HL-60/S4 treated with retinoic acid at 250 ng/mL for 4 days and 3 days (cell line): ENCODE results near the gene HAPLN3.

ENCODE experiments used
- in situ Hi-C: fragments of 300-500 bp; cut with MboI; formaldehyde crosslinking; loops from 2 replicates; pipeline ENCODE4 v1.7.0; 2022; ENCODE audit warnings: low sequenced_read_pairs

Gene HAPLN3

DNA sequence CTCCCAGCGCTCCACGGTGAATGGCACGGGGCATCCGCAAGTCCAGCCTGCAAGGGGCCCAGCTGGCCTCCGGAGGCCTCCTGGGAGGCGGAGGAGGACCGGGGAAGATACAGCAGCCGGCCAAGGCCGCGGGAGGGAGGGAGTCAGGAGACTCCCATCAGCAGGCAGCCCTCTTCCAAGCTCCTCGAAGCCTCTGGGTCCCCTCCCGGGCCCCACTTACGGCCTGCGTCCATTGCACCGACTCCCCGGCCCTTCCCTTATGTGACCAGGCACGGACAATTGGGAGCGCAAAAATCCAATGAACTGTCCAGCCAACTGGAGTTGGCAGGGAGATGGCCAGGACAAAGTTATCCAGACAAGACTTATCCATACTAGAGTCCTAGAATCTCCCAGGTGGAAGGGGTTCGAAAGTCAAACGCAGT is 17.2 kb upstream of the HAPLN3 start:
- in situ Hi-C loops: loop anchor here (25.0 kb wide), 1 partner anchor 275 kb away; no protein-coding TSS in a partner anchor

DNA sequence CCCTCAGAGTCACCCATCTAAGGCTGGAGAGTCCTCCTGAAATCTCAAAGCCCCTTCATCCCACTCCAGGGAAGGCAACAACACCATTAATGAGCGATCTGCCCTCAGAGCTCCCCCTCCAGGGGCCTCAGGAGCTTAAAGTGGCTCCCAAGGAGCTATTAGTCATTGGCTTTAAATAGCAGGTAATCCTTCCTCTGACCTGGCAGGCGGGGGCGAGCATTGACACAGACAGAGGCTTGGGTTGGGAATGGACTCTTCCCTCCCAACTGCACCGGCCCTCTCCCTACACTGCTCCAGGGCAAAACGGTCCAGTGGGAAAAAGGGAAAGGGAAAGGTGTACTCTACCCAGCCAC is 16.4 kb upstream of the HAPLN3 start:
- in situ Hi-C loops: loop anchor here (25.0 kb wide), 1 partner anchor 276 kb away; no protein-coding TSS in a partner anchor

DNA sequence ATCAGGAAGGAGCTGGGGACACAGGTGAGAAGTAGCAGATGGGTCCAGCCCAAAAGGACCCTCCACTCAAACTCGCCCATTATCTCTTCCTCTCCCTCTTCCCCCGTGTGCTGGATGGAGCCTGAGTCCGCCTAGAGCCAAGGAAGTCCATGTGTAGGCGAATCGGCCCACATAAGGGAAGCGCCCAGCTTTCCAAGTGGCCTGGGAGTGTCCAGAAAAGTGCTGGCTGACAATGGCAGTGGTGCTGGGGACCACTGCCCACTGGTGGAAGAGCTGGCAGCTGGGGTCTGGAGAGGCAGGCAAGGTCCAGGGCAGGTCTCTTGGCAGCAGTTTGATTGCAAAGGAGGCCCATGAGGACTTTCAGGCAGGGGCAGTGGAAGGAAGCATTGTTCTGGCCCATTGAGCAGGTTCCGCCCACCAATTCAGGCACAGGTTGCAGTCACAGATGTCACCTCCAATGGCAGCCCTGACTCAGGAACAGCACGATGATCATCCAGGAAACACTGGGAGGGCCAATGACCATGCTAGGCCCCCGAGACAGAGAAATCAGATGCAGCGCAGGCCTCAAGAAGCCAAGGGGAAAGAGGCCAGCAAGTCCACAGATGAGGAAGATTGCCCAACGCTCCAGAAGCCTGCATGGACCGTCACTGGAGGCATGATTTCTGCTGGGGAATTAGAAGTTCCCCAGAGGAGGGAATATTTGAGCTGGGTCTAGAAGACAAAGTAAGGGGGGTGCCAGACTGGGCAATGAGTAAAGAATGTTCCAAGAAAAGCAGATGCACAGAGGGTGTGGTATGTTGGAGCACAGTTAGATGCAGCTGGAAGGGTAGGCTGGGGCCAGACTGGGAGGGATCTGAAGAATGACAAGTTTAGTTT is 14.8 kb upstream of the HAPLN3 start:
- in situ Hi-C loops: loop anchor here (25.0 kb wide), 1 partner anchor 277 kb away; no protein-coding TSS in a partner anchor

DNA sequence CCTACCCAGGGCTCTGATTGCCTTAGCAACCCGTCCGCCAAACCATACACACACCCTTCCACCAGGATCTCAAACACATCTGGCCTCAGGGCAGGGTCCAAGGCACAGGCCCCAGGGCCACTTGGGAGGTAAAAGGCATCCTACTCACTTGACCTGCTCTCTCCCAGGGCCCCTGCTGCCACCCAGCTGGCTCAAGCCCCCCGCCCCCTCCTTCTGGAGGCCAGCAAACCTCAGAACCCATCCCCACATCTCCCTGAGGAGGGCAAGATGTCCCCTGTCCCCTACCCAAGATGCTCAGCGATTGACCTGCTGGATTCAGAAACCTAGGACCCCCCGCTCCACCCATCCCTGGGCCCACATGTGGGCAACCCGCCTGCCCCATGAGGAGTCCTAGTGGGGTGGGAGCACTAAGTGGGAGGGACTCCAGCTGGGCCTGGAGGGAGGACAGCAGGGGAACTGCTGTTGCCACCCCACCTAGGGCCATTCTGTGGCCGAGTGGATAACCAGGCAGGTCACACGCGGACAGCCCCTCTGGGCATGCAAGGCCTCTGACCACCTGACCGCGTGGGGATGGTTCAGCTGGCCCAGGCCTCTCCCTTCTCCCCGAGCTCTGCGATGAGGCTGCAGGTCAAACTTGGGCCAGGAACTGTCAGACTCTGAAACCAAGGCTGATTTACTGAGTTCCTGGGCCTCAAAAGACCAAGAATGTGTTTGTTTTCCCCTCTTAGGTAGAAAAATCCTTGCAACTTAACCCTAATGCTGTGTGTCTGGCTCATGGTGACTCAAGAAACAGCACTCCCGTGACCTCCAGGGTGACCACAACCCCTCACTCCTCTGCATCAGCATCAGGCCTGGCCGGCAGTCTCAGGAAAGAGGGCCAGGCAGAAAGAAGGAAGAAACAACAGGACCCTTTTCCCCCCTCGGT is 13.6 kb upstream of the HAPLN3 start:
- in situ Hi-C loops: loop anchor here (25.0 kb wide), 1 partner anchor 278 kb away; no protein-coding TSS in a partner anchor

DNA sequence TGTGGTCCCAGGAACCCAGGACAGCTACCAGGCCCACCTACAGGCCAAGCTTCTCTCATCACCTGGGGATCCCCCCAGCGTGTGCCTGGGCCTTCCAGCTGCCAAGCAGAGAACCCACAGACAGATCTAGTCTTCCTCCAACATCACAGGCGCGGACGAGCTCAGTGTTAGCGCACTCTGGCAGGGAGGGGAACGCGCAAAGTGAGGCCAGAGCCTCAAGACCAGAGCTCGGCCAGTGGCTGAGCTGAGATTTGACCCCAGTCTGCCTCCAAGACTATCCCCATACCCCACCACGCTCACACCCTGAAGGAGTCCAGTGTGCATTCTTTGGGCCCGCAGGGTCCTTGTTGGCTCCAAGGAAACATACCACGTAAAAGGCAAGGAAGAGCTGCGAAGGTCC is 12.8 kb upstream of the HAPLN3 start:
- in situ Hi-C loops: loop anchor here (25.0 kb wide), 1 partner anchor 279 kb away; no protein-coding TSS in a partner anchor

DNA sequence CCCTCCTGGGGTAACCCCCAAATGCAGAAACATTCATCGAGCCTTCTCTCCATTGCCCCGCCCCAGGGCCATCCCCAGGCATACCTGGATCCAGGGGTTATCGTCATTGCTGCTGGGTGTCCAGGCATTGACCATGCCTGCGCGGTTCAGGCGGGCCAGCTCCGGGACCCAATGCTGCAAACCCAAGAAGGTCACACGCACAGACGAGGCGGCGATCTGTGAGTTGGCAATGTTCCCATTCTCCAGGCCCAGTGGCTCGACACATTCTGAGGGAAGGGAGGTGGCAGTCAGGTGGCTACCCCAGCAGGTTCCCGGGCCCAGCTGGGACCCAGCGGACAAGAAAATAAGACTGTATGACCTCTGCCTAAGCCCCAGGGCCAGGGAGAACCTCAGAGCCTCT is 11.8 kb upstream of the HAPLN3 start:
- in situ Hi-C loops: loop anchor here (25.0 kb wide), 1 partner anchor 280 kb away; no protein-coding TSS in a partner anchor

DNA sequence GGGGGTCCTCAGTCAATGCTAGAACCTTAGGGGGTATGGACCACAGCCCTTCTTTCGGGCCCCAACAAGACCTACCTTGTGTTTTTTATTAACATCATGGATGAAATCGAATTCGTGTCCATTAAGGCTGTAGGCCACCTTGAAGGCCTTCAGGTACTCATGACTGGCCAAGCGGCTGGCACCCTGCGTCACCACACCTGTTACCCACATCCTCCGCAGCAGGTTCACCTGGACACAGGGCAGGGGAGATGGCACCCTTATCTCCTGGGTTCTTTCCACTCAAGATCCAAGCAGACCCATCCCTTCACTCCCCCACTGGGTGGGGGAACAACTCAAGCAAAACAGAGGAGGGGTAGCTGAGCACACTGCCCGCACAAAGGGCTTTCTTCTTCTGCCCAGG is 11.2 kb upstream of the HAPLN3 start:
- in situ Hi-C loops: loop anchor here (25.0 kb wide), 1 partner anchor 281 kb away; no protein-coding TSS in a partner anchor

DNA sequence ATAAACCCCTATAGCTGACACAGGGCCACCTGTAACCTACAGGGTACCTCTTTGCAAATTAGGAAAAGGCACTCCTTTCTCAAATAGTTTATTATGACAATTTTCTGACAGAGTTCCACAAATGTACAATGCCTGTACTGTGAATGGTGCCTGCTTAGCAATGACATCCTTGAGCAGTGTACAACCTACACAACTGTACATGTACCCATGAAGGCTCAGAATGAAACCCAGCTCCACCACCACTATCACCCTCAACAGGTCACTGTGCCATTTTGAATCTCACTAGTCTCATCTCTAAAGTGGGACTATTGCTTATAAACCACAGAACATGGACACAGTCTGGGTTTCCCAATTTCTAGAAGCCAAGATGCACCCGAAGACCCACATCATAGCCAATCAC is 10.8 kb upstream of the HAPLN3 start:
- in situ Hi-C loops: loop anchor here (25.0 kb wide), 1 partner anchor 281 kb away; no protein-coding TSS in a partner anchor

DNA sequence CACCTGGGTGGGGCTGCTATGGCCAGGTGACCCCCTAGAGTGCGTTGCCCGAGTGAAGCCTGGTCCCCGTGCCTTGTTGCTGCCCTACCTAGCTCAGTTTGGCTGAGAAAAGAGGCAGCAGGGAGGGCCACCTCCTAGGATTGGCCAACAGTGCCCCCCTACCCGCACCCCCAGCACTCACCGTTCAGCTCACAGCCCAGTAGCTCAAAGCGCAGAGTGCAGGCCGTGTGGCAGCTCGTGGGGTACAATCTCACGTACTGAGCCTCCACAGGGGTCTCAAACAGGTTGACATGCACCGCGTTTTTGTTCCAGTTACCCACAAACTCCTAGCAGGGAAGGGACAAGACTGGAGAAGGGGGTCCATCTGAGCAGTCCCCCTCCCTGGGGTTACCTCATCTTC is 10.2 kb upstream of the HAPLN3 start:
- in situ Hi-C loops: loop anchor here (25.0 kb wide), 1 partner anchor 282 kb away; no protein-coding TSS in a partner anchor

DNA sequence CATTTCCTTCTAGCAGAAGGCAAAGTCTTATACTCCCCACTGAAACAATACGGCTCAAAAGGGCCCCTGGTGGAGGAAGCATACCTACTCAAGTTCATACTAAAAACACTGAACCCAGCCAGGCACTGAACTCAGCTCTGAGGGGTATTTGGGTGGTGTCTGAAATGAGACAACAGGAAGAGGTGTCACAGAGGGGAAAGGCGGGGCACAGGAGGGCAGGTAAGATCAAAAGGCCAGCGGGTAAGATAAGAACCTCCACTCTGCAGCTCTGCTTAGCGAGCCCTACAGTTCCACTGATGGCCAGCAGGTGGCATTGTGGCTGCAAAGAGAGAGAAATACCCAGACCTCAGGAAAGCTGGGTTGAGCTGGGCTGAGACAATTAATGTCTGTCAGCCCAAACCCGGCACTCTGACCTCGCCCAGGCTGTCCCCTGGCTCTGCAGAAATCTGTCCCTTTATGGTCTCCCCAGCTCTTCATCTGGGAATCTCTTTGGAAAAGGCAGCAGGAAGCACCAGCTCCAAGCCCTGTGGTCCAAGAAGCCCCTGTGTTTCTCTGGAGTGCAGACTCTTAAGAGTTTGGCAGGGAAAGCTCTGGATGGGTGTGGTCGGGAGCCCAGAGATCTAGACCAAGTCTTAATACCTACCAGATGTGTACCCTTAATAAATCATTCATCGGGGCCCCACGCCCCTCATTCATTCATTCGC is 9.4 kb upstream of the HAPLN3 start:
- in situ Hi-C loops: loop anchor here (25.0 kb wide), 1 partner anchor 283 kb away; no protein-coding TSS in a partner anchor

DNA sequence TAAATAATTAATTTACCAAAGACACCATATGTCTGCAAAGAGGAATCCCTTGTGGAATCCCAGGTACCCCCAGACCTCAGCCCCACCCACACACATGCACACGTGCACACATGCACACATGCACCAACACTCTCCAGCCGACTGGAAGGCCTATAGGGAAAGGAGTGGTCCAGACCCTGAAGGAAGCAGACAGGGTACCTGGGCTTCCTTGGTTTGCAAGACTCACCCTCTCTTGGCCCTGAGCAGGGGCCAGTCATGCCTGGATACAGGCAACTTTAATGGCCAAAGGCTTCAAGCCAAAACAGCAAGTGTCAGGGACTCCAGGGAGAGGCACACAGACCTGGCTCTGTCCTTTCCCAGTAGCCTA is 8.9 kb upstream of the HAPLN3 start:
- in situ Hi-C loops: loop anchor here (25.0 kb wide), 1 partner anchor 283 kb away; no protein-coding TSS in a partner anchor

DNA sequence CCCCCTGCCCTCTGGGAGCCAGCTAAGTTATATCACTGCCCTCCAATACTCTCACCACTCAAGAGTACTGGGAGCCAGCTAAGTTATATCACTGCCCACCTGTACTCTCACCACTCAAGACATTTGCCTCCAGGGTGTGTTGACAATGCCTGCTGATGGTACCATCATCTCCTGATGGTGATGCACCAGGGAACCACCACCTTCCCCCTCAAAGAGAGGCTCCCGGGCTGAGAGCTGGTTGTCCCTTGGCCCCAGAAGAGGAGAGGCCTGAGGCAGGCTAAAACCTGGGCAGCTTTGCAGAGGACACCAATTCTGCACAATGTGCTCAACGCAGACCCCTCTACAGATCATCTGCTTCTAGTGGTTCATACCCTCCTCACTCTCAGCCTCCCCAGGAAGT is 7.5 kb upstream of the HAPLN3 start:
- in situ Hi-C loops: loop anchor here (25.0 kb wide), 1 partner anchor 284 kb away; no protein-coding TSS in a partner anchor

DNA sequence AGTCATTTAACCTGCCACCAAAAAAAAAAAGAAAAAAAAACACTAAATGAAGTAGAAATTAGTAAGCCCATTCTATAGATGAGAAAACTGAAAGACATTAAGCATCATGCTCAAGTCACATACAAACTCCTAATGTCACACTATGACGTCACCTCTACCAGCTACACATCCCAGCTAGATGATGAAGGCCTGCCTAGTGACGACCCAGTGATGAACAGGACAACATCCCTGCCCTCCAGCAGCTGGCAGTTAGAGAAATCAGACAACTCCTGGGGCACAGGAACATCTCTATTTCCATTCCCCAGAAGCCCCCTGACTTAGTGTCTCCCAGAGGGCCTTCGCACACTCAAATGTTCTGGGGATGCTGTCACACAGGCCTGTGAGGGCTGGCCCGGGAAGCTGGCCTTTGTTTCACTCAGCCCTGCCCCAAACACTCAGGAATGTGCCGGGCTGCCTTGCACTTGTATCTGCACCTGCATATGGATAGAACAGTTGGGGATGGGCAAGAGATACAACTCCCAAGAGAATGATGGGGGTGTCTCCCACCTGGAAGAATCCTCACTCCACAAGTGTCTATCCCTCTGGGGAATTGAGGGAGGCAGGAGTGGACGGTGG is 7.0 kb upstream of the HAPLN3 start:
- in situ Hi-C loops: loop anchor here (25.0 kb wide), 1 partner anchor 285 kb away; no protein-coding TSS in a partner anchor

DNA sequence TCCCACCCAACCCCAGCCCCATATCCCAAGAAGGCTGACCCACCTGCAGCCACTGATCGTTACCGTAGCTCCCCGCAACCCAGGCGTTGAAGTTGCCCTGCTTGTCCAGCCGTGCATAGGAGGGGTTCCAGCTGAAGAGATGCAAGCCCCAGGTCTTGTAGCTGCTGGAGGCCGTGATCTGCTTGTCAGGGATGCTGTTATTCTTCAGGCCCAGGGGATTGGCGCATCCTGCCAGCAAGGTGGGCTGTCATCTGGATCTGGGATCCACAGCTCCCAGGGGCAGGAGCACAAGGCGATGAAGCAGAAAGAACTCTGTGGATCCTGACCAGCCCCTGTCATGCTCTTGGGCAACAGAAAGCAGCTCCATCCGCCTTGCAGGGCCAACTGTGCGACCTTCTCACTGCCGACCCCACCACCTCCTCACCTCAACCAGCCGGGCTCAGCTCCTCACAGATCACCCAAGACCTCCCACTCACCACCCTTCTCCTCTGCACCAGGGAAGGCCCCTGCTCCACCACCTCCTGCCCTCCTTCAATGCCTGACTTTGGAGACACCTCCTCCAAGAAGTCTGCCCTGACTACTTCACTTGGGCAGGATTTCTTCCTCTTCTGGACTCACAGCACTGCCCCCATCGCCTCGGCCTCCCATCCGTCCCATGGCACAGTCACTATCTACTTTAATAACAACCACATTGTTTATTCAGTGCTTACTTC is 6.3 kb upstream of the HAPLN3 start:
- in situ Hi-C loops: loop anchor here (25.0 kb wide), 1 partner anchor 286 kb away; no protein-coding TSS in a partner anchor

DNA sequence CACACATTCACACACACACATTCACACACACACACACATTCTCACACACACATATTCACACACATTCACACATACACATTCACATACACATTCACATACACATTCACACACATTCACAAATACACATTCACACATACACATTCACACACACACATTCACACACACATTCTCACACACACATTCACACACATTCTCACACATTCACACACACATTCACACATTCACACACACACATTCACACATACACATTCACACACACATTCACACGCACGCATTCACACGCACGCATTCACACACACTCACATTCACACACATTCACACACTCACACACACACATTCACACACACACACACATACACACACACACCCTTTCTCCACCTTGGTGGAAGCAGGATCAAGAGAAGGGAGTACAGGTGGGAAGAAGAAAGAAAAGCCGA is 5.7 kb upstream of the HAPLN3 start:
- in situ Hi-C loops: loop anchor here (25.0 kb wide), 1 partner anchor 286 kb away; no protein-coding TSS in a partner anchor

DNA sequence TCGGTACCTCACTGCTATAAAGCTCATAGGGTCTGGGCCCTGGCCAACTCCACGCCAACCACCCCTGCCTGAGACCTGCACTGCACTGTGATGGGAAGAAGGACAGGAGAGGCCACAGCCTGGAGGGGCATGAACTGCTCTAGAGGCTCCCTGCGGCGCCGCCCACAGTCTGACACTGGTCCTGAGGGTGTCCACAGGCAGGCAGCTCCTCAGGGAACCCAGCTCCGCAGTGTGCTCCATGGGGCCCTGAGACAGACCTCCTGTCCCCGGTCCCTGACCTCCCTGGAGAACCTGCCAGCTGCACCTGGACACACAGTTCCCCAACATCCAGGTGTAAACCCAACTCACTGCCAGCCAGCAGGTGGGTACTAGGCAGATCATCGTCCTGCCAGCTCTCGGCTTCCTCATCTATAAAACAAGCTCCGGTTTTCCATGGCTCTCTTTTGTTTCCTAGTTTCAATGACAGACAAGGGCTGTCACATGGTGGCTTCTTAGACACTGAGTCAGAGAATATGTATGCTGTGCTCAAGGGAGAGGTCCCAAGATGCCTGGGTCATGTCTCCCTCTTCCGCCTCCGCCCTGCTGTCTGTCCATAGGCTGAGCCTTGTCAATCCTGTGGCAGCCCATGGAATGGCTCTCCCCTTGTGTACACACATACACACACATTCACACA is 5.1 kb upstream of the HAPLN3 start:
- in situ Hi-C loops: loop anchor here (25.0 kb wide), 1 partner anchor 287 kb away; no protein-coding TSS in a partner anchor

DNA sequence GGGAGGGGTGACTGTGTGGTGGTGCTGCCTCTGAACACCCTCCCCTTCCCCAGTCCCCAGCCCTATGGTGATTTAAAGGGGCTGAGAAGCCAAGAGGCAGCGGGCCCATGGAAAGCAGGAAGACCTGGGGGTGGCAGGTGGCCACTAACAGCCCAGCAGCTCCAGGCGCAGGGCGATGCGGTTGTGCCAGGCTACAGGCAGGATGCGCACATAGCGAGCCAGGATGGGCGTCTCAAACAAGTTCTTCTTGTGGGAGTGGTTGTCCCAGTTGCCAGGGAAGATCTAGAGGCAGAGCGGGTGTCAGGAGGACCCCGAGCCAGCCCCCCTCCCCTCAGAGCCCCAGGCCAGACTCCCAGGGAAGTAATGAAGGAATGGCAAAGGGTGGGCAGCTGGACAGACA is 3.9 kb upstream of the HAPLN3 start:
- in situ Hi-C loops: no loop called here

DNA sequence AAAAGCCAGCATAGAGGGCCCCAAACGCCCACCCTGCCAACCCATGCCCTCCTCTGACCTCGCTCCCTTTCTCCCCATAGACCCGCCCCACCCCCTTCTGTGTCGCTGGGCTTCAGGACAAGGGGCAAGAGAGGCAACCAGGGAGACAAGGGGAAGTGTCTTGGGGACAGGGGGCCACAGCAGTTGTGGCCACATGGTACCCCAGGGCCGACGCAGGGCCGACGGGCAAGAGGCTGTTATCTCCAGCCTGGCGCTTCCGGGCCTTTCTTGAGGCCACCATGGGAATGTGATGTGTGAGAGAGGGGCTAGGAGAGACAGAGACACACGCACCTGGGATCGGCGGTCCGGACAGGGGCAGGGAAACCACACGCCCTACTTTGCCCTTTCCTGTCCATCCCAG is 3.4 kb upstream of the HAPLN3 start:
- in situ Hi-C loops: no loop called here
